GF-D8 (cell line): Measurements from ENCODE around the gene TOP3A.

Experiments used
- DNase-seq: peaks from one replicate; lab custom pipeline; 2025; lab: John Stamatoyannopoulos, UW

The TOP3A gene

GRCh38 chr17:18253947-18254821, 60.6 kb downstream of the TOP3A start:
- no peak for DNase-seq

- DNase-seq: no peak
These were observed 61.5 kb downstream of the TOP3A start for GRCh38 chr17:18253187-18253884.

- no peak for DNase-seq
These were observed 62.6 kb downstream of the TOP3A start for GRCh38 chr17:18252160-18252559.

DNA sequence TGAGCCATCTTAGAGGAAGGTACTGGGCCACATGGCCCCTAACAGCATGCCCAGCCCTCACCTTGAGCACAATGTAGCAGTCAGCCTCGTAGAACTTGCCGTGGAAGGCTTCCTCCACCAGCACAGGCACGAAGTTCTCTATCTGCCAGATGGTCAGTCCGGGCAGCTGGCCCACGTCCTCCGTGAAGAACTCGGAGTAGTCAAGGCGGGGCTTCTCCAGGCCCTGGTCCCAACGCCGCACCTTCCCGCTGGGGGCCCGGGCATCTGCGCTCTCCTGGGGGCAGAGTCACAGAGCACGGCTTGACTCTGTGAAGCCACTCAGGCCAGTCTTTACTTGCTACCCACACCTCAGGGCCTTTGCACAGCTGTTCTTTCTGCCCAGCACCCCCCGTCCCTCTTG, 63.6 kb downstream of the TOP3A start:
- DNase-seq: no peak

DNA sequence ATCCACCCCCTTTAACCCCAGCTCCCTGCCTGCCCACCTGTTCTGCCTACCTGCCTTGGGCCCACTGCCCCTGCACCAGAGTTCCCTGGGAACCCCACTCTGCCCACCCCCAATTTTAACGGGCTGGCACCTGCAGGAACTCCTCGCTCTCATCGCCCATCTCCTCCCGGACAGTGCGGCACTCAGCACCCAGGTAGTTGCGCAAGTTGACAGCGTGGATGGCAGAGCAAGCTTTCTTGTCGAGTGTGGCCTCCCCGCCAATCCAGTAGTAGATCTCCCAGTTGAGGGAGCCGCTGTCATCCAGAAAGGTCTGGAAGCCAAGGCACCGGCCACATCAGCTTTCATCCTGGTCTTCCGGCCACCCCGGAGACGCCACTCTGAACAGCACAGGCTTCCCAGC, 64.1 kb downstream of the TOP3A start:
- no peak for DNase-seq

DNA sequence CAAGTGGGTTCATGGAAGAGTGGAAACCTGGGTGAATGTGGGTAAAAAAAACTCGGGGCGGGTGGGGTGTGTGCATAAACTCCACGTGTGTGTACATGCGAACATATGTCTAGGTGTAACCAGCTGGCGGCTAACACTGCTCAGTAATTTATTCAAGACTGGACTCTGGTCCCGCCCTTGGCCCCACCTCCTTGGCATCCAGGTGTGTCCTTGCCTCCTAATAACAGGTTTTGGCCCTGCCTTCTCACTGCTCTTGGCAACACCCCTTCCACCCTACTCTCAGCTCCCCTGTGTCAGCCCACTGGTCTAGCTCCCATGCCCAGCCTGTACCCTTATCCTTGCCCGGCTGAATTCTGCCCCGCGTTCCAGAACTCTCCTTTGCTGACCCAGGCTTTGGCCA, 64.5 kb downstream of the TOP3A start:
- no peak for DNase-seq

GRCh38 chr17:18248811-18249210, 66.0 kb downstream of the TOP3A start:
- no peak for DNase-seq

- no peak for DNase-seq
These were observed 66.5 kb downstream of the TOP3A start for GRCh38 chr17:18248300-18248731.

GRCh38 chr17:18247613-18248001, 67.2 kb downstream of the TOP3A start:
- no peak for DNase-seq

DNA sequence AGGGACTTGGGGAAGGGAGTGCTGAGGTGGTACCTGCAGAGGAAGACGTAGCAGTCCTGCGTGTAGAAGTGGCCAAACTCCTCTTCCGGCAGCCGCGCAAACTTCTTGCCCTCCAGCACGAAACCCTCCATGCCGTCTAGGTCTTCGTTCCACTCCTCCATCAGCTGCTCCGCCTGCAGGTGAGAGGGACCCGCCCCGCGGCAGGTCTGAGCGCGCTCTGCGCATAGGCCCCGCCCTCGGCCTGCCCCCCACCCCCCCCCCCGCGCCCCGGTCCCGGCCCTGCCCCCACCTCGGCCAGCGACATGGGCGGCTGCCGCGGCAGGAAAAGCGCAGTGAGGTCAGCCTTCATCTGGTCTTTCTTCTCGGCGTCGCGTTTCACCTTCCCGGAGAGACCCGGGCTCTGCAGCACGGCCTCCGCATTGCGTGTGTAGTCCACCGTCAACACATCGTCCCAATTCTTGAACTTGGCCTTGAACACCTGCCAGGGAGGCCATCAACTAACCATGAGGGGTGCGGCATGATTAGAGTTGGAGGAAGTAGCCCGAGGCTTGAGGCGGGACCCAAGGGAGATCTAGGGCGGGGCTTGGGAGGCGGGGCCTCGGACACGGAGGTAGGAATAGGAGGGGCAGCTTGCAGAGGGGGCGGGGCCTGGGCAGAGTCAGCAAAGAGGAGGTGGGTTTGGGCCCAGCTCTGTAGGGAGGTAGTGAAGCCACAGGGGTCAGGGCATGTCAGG, 67.7 kb downstream of the TOP3A start:
- no peak for DNase-seq

GRCh38 chr17:18246109-18246725, 68.6 kb downstream of the TOP3A start:
- no peak for DNase-seq

DNA sequence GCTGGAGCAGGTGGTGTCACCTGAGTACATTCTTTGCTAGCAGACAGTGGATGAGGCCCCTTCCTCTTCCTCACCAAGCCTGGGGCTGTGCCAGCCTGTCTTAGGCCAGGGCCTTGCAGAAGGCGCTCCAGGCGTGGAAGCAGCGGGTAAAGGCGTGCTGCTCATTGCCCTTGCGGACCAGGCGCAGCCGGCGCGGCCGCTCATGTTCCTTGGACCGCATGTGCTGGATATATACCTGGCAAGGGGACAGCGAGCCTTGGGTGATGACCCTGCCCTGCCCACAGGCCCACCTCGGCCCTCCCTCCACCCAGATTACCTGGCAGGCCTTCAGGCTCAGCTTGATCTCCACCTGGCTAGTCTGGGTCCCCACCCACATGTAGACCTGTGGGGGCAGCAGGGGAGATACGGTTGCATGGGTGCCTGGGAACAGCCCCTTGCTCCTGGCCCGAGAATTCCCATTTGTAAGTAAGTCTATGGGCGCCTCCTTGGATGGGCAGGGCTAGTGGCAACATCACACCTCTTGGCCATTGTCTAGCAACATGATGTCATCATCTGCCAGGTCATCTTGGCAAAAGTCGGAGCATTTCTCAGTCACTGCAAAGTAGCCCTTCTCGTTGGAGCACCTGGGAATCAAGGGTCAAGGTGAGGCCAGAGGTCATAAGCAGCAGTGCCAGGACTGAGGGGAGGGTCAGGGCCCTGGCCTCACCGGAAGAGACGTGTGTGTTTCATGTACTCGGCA, 69.6 kb downstream of the TOP3A start:
- DNase-seq: no peak

DNA sequence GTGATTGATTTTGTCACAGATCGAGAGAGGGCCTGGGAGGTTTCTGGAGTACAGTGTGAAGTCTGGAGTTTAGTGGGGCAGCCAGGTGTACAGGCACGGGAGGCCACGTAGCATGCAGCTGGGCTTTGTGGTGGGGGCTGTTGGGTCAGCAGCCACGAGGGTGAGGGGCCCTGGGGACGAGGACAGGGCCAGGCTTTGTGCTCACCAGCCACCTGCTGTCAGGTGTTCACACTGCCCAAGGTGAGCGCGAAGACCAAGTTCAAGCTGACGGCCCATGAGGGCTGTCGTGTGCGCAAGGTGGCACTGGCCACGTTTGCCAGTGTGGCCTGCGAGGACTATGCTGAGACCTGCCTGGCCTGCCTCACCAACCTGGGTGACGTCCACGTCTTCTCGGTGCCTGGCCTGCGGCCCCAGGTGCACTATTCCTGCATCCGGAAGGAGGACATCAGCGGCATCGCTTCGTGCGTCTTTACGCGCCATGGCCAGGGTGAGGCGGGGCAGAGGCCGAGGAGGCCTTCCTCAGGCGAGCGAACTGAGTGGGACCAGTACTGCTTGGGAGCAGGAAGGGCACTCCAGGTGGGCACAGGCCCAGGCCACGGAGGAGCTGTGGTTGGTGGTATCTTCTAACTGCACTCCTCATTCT, 73.4 kb downstream of the TOP3A start:
- no peak for DNase-seq

DNA sequence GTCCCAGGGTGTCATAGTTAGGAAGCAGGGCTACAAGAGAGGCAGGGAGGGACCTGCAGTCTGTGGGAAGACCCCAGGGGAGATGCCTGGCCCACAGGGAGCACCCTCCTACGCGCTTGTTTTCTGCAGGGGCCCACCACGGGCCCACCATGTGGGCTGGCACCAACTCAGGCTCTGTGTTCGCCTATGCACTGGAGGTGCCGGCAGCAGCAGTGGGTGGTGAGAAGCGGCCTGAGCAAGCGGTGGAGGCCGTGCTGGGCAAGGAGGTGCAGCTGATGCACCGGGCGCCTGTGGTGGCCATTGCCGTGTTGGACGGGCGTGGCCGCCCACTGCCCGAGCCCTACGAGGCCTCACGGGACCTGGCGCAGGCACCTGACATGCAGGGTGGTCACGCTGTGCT, 74.3 kb downstream of the TOP3A start:
- no peak for DNase-seq

DNA sequence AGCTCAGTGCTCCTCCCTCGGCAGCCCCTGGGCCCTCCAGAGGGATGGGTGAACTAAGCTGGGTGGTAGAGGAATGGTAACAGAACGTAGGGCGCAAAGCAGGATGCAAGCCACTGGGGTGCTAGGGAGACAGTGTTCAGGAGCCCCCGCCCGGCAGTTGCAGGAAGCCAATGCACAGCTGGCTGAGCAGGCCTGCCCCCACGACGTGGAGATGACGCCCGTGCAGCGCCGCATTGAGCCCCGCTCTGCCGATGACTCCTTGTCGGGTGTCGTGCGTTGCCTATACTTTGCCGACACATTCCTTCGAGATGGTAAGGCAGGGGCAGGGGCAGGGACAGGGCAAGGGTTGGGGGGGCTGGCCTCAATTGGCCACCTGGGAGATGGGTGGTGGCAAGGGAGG, 76.5 kb downstream of the TOP3A start:
- no peak for DNase-seq

- DNase-seq: no peak
These were observed 77.3 kb downstream of the TOP3A start for GRCh38 chr17:18237461-18237860.

DNA sequence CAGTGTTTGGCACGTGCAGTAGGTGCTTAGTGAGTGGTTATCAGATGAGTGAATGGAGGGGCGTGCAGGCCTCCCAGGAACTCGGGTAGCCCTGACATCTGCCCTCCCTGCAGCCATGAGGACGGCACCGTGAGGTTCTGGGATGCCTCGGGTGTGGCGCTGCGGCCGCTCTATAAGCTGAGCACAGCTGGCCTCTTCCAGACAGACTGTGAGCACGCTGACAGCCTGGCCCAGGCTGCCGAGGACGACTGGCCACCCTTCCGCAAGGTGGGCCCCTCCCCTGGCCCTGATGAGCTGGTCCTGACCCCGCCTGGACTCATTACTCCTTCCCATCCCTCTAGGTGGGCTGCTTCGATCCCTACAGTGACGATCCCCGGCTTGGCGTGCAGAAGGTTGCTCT, 78.3 kb downstream of the TOP3A start:
- DNase-seq: no peak

GRCh38 chr17:18235743-18236256, 79.0 kb downstream of the TOP3A start:
- DNase-seq: no peak

DNA sequence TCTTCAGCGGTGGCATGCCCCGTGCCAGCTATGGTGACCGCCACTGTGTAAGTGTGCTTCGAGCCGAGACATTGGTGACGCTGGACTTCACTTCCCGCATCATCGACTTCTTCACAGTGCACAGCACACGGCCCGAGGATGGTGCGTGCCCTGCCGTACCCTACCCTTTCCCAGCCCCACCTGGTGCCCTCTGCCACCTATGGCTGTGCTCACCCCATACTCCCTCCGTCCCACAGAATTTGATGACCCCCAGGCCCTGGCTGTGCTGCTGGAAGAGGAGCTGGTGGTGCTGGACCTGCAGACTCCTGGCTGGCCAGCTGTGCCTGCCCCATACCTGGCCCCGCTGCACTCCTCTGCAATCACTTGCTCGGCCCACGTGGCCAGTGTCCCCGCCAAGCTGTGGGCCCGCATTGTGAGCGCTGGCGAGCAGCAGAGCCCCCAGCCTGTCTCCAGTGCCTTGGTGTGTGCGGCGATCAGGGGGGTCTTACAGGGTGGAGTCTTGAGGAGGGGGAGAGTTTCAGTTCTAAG, 79.9 kb downstream of the TOP3A start:
- no peak for DNase-seq

- no peak for DNase-seq
These were observed 80.8 kb downstream of the TOP3A start for GRCh38 chr17:18233803-18234518.
